HG03095 (cell line): ENCODE results near the gene ATXN7.

ENCODE experiments used
- ATAC-seq: cut with Tn5 transposase; IDR thresholded peaks from one replicate; pipeline ENCODE4 v1.9.1; 2021; ENCODE audit warnings: moderate library complexity; ENCODE audit not compliant: unreplicated experiment

ATXN7 gene

DNA sequence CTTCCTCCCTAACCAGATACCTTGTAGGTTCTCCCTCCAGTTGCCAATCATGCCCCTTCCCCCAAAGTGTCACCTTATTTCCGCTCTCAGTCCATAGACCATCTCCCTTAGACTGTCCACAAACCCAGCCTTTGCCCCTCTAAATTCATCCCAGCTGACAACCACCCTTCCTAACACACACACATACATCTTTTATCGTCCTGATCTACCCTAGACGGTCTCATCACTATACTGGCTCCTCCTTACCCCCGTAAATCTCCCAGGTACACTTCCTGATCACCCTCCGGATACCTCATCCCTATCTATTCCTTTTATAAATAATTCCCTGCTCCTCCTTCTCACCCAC lies 890 bp upstream of the ATXN7 start:
- ATAC-seq, result no peak

GRCh38 chr3:63864008-63864964 lies 619 bp downstream of the ATXN7 start:
- ATAC-seq, result peak; percentile 35

GRCh38 chr3:63864965-63865327 lies 1.3 kb downstream of the ATXN7 start:
- no peak for ATAC-seq

GRCh38 chr3:63867225-63867624 lies 3.6 kb downstream of the ATXN7 start:
- ATAC-seq, result no peak

- no peak for ATAC-seq
These were observed 6.4 kb downstream of the ATXN7 start for GRCh38 chr3:63869940-63870614.

GRCh38 chr3:63870615-63871005 lies 6.9 kb downstream of the ATXN7 start:
- no peak for ATAC-seq

DNA sequence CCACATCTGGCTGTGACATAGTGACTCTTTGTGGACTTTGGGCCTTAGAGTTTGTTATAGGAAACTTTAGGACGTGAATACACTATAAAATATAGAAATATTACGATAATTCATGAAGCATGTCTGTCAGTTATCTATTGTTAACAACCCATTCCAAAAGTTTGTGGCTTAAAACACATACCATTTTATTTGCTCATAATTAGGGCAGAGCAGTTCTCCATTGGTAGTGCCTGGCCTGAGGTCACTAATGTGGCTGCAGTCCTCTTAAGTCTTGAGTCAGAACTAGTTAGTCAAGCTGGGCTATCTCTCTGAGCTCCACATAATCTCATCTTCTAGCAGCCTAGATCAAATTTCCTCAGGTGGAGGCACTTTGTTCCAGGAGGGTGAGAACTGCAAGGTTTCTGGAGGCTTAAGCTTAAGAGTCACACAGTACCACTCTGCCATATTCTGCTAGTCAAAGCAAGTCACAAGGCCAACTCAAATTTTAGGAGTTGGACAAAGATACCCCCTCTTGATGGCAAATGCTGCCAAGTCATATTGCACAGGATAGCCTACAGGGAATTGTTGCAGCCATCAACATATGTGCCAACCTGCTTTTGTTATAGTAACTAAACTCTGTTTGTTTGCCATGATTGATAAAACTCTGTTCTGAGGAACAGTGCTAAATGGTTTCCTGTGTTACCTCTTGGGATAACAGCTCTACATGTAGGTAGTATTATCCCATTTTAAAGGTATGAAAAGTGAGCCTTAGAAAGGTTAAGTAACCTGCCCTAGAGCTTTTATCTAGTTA lies 8.7 kb downstream of the ATXN7 start:
- no peak for ATAC-seq

DNA sequence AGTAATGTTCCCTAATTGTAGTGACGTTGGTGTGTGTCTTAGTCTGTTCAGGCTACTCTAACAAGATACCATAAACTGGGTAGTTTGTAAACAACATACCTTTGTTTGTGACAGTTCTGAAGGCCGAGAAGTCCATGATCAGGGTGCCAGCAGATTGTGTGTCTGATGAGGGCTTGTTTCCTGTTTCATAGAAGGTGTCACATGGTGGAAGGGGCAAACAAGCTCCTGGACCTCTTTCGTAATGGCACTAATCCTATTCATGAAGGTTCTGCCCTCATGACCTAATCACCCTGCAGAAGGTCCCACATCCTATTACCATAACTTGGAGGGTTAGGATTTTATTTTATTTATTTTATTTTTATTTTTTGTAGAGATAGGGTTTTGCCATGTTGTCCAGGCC lies 11.1 kb downstream of the ATXN7 start:
- no peak for ATAC-seq

DNA sequence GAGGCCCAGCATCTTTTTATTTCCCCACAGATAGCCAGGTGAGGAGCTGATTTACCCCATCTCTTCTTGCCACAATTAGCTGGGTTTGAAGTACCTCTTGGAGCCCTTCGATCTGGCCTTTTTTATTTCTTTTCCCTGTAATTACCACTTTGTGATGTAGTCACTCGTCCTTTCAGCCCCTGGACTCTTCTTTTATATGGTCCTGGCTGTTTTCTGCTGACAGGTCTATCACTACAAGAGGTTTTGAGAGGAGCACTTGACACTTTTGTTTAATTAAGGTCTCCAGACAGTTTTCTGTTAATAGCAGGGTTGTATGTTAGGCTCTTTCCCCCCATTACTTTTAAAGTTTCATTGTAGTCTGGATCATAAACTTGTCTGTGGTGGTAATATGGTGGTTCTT lies 11.8 kb downstream of the ATXN7 start:
- no peak for ATAC-seq

GRCh38 chr3:63876260-63876659 lies 12.6 kb downstream of the ATXN7 start:
- ATAC-seq, result no peak

GRCh38 chr3:63877737-63878393 lies 14.2 kb downstream of the ATXN7 start:
- ATAC-seq, result no peak

DNA sequence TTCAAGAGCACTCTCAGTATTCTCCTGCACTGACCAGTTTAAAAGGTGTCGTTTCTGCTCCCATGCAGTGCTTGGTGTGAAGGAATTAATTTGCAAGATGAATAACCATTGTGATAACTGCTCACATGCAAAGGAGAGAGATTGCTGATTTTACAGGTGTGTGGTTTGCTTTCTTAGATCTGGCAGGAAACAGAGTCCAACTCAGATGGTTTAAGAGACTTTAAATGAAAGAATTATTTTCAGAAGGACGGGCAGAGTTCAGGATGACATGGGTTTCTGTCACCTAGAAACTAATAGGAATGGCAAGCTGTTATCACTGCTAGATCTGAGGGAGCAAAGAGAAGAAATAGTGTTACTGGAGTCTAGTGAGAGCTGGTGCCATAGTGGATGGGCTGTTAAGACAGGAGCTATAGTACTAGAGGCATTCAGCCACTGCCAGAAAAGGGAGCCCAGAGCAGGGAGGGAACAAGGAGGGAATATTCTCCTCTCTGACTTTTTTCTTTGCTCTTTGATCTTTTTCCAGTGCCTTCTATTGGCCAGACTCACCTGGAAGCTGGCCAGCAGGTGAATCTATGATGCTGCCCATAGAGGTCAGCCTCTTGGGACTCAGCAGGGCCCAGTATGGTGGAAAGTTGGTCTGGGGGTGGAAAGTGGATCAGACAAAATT lies 14.9 kb downstream of the ATXN7 start:
- no peak for ATAC-seq

DNA sequence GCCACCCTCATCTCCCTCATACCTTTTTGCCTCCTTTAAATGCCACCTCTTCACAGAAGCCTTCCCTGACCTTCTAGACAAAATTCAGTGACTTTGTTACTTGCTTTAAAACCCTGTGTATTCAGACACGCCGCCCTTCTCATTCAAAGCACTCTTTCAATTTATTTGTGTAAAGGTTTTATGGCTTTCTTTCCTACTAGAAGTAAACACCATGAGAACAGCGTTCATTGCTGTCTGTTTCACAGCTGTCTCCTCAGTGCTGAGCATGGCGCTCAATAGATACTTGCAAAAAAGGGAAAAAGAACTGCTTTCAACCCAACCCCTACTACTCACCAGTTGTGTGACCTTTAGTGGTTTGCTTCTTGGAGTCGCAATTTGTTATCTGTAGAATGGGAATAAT lies 17.0 kb downstream of the ATXN7 start:
- ATAC-seq, result no peak

DNA sequence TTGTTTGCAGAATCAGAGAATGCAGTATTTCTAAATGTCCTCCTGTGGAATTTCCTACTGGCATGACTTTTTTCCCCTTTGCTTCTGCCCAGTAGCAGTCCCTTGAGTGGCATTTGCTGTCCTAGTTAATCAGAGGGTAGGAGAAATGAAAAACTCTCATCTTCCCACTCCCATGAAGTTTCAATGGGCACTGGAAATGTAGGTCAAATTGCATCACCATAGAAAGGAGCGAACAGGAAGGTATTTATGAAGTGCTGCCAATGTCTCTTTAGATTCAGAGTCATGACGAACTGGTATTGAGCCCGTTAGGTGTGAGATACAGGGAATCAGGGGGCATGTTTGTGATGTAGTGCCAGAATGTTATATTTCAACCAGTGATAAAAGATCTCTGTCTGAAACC lies 23.2 kb downstream of the ATXN7 start:
- no peak for ATAC-seq

DNA sequence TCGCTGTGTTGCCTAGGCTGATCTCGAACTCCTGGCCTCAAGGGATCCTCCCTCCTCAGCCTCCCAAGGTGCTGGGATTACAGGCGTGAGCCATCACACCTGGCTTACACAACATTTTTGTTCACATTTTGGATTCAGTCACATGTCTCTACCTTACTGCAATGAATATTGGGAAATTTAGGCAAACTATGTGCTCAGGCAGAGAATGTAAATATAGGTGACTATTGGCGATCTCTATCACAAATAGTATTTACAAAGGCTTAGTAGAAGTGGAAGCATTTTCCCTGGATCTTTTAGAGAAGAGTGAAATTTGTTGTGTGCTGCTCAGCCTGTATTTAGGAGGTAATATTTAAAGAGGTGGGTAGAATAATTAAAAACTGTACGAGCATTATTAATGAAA lies 27.9 kb downstream of the ATXN7 start:
- ATAC-seq, result no peak

DNA sequence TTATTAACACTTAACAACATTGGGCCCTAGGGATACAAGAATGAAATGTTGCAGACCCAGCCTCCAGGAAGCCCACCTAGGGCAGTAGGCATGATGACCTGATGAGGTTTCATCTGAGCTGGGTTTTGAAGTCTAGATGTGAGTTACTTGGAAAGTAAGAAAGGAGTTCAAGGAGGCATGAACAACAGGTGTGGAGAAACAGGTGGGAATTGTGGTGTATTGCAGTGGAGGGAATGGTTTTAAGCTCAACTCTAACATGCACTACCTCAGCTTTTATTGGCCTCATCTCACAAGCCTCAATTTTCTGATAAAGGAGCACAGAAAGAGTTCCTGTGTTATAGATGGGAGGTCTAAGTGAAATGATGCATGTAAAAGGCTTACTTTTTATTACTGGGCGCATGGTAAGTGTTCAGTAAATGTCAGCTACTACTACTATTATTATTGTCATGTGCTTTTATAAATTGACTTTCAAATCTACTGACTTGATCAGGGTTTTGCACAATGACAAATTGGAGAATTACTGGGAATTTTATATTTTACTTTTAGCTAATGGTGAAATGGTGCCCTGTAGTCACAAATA lies 29.2 kb downstream of the ATXN7 start:
- ATAC-seq, result no peak

- ATAC-seq, result no peak
These were observed 31.9 kb downstream of the ATXN7 start for GRCh38 chr3:63895422-63896189.

GRCh38 chr3:63896332-63897030 lies 32.8 kb downstream of the ATXN7 start:
- peak; percentile 83 for ATAC-seq

GRCh38 chr3:63900010-63900409 lies 36.3 kb downstream of the ATXN7 start:
- ATAC-seq, result no peak
